Measurements from ENCODE around the gene NRDE2.

NRDE2 gene

GRCh38 chr14:90297876-90298629 lies 33.7 kb downstream of the NRDE2 start:
- DNase-seq: no peak

- no peak for DNase-seq
Observed at GRCh38 chr14:90296641-90297040, 35.1 kb downstream of the NRDE2 start.

- DNase-seq: no peak
Observed at GRCh38 chr14:90295870-90296516, 35.7 kb downstream of the NRDE2 start.

GRCh38 chr14:90294872-90295271 lies 36.9 kb downstream of the NRDE2 start:
- DNase-seq: no peak

- DNase-seq: no peak
Observed at GRCh38 chr14:90293766-90294730, 37.7 kb downstream of the NRDE2 start.

- DNase-seq: no peak
Observed at GRCh38 chr14:90291699-90292098, 40.0 kb downstream of the NRDE2 start.

GRCh38 chr14:90290337-90291011 lies 41.3 kb downstream of the NRDE2 start:
- no peak for DNase-seq

- DNase-seq: no peak
Observed at GRCh38 chr14:90288651-90289355, 42.9 kb downstream of the NRDE2 start.

- no peak for DNase-seq
Observed at GRCh38 chr14:90287791-90288190, 44.0 kb downstream of the NRDE2 start.

- DNase-seq: no peak
Observed at GRCh38 chr14:90281756-90282155, 50.0 kb downstream of the NRDE2 start.

GRCh38 chr14:90281261-90281660 lies 50.5 kb downstream of the NRDE2 start:
- DNase-seq: no peak

- DNase-seq: no peak
Observed at GRCh38 chr14:90280096-90280495, 51.6 kb downstream of the NRDE2 start.

- no peak for DNase-seq
Observed at GRCh38 chr14:90278199-90279175, 53.3 kb downstream of the NRDE2 start.

- DNase-seq: no peak
Observed at GRCh38 chr14:90277581-90278198, 54.1 kb downstream of the NRDE2 start.

GRCh38 chr14:90276646-90277367 lies 54.9 kb downstream of the NRDE2 start:
- DNase-seq: no peak

- no peak for DNase-seq
Observed at GRCh38 chr14:90275820-90276219, 55.9 kb downstream of the NRDE2 start.

GRCh38 chr14:90275458-90275814 lies 56.3 kb downstream of the NRDE2 start:
- DNase-seq: no peak

GRCh38 chr14:90274808-90275457 lies 56.8 kb downstream of the NRDE2 start:
- DNase-seq: no peak

GRCh38 chr14:90274019-90274418 lies 57.7 kb downstream of the NRDE2 start:
- DNase-seq: no peak
